CD4-positive, alpha-beta memory T cell (primary cell): ENCODE measurements around the gene MAP7D3. TPM values are rescaled to one million over a fixed set of nuclear protein-coding genes. Genes with fewer than 3 reads are reported as not detected.

Source experiments
- CTCF ChIA-PET: fragments of 350-600 bp; sonication (Branson Sonifier 250); formaldehyde crosslinking; loops from one replicate; lab custom pipeline; 2021; ENCODE audit warnings: inconsistent platforms; ENCODE audit not compliant: partially characterized antibody; lab: Charles Lee
- POLR2A ChIA-PET: fragments of 350-600 bp; sonication (Branson Sonifier 250); formaldehyde crosslinking; loops from one replicate; lab custom pipeline; 2021; ENCODE audit not compliant: partially characterized antibody; lab: Charles Lee
- DNase-seq, 5 donors: peaks; one replicate each; pipeline versions ENCODE4 v3.0.0 to v3.0.0-alpha.2; 2020 to 2022; ENCODE audit warnings: mixed read lengths in 1 of 5
- H3K27ac ChIP-seq: one replicate; pipeline ENCODE4 v1.7.0; 2013; ENCODE audit warnings: low read depth, low read length
- H3K27me3 ChIP-seq: 2 replicates; pipeline ENCODE4 v1.7.0; 2013; ENCODE audit warnings: mild to moderate bottlenecking, low read length, moderate library complexity; ENCODE audit not compliant: insufficient read depth
- H3K36me3 ChIP-seq: 2 replicates; pipeline ENCODE4 v1.7.0; 2013; ENCODE audit warnings: mild to moderate bottlenecking, low read length, moderate library complexity; ENCODE audit not compliant: insufficient read depth
- H3K4me1 ChIP-seq: 2 replicates; pipeline ENCODE4 v1.7.0; 2013; ENCODE audit warnings: mild to moderate bottlenecking, low read length, moderate library complexity; ENCODE audit not compliant: insufficient read depth
- H3K4me3 ChIP-seq, 2 donors: one replicate each; pipeline ENCODE4 v1.7.0; 2013; ENCODE audit warnings: low read length in 2 of 2, mild to moderate bottlenecking in 1 of 2
- H3K9me3 ChIP-seq, 2 donors: one replicate each; pipeline ENCODE4 v1.7.0; 2013; ENCODE audit warnings: low read length in 2 of 2, control low read depth in 1 of 2; ENCODE audit not compliant: control insufficient read depth in 1 of 2
- H3K27ac Mint-ChIP-seq, 7 donors: one replicate each; pipeline ENCODE4 v1.8.0; 2020 to 2021; ENCODE audit warnings: mixed read lengths in 7 of 7, mild to moderate bottlenecking in 6 of 7, inconsistent platforms in 3 of 7, moderate library complexity in 3 of 7
- H3K27me3 Mint-ChIP-seq, 2 donors: one replicate each; pipeline ENCODE4 v1.8.0; 2020 to 2021; ENCODE audit warnings: mixed read lengths in 2 of 2
- H3K36me3 Mint-ChIP-seq, 2 donors: one replicate each; pipeline ENCODE4 v1.8.0; 2020 to 2021; ENCODE audit warnings: mixed read lengths in 2 of 2, inconsistent platforms in 1 of 2, mild to moderate bottlenecking in 1 of 2
- H3K4me1 Mint-ChIP-seq, 4 donors: one replicate each; pipeline ENCODE4 v1.8.0; 2020 to 2021; ENCODE audit warnings: mixed read lengths in 4 of 4, mild to moderate bottlenecking in 1 of 4
- H3K4me3 Mint-ChIP-seq, 8 donors: one replicate each; pipeline ENCODE4 v1.8.0; 2020 to 2021; ENCODE audit warnings: mixed read lengths in 8 of 8, mild to moderate bottlenecking in 7 of 8, moderate library complexity in 6 of 8, inconsistent platforms in 3 of 8
- H3K9me3 Mint-ChIP-seq, 8 donors: one replicate each; pipeline ENCODE4 v1.8.0; 2020 to 2021; ENCODE audit warnings: mixed read lengths in 8 of 8, mild to moderate bottlenecking in 5 of 8, inconsistent platforms in 3 of 8, moderate library complexity in 1 of 8
- intact Hi-C: fragments of 100-400 bp; cut with micrococcal nuclease; formaldehyde crosslinking; loops from one replicate; pipeline ENCODE4 v1.15.1; 2023
- polyA plus RNA-seq, 2 donors: library from polyadenylated mRNA; unstranded; fragments of 300-500 nt; fragmentation: Illumina TruSeq; gene quantifications; one replicate each; pipeline ENCODE4 v1.2.3, GENCODE V29; 2021
- total RNA-seq, 2 experiments: library from RNA; stranded (reverse); gene quantifications; one replicate each; pipeline ENCODE4 v1.2.3, GENCODE V29; 2021

MAP7D3 gene
- total and polyA plus RNA-seq, 4 experiments from 2014 or later = 2.4 to 10.1 (median 8.2) TPM

- H3K4me1 ChIP-seq = peaks cover 47% of the 10 kb centered on the region
- Mint-ChIP-seq H3K4me1 (peaks cover 19 to 70% (median 39%) of the 10 kb centered on the region in 4 donors), H3K4me3 (no peak overlapping the region), H3K27ac (peak overlapping the region in 1 of 7 donors; percentile 31), H3K27me3 (no peaks in the 10 kb centered on the region), H3K36me3 (no peaks in the 10 kb centered on the region), H3K9me3 (no peaks in the 10 kb centered on the region)
- H3K9me3 ChIP-seq = no peaks in the 10 kb centered on the region
- ChIA-PET POLR2A (no interaction called here), CTCF (no interaction called here)
- no peaks in the 10 kb centered on the region for H3K27me3 ChIP-seq
- no peak overlapping the region for H3K4me3 ChIP-seq
- no peaks in the 10 kb centered on the region for H3K36me3 ChIP-seq
- DNase-seq = no peak
- no peak overlapping the region for H3K27ac ChIP-seq
- intact Hi-C loops = no loop called here
Observed at GRCh38 chrX:136194536-136194935, 56.7 kb downstream of the MAP7D3 start.

GRCh38 chrX:136193771-136194170 is 57.4 kb downstream of the MAP7D3 start:
- peaks cover 47% of the 10 kb centered on the region for H3K4me1 ChIP-seq
- H3K27ac ChIP-seq = no peak overlapping the region
- Mint-ChIP-seq H3K36me3 (no peaks in the 10 kb centered on the region), H3K4me3 (peak overlapping the region; percentile 57 to 84 (median 70)), H3K27ac (peak overlapping the region; percentile 31 to 86 (median 53)), H3K9me3 (no peaks in the 10 kb centered on the region), H3K4me1 (peaks cover 19 to 70% (median 39%) of the 10 kb centered on the region in 4 donors), H3K27me3 (no peaks in the 10 kb centered on the region)
- no peaks in the 10 kb centered on the region for H3K27me3 ChIP-seq
- ChIA-PET POLR2A (no interaction called here), CTCF (no interaction called here)
- intact Hi-C loops = no loop called here
- no peak overlapping the region for H3K4me3 ChIP-seq
- H3K9me3 ChIP-seq = no peaks in the 10 kb centered on the region
- H3K36me3 ChIP-seq = no peaks in the 10 kb centered on the region
- peak in 1 of 5 donors; percentile 41 for DNase-seq

GRCh38 chrX:136192839-136193414 is 58.3 kb downstream of the MAP7D3 start:
- intact Hi-C loops = no loop called here
- H3K9me3 Mint-ChIP-seq = no peaks in the 10 kb centered on the region
- ChIA-PET POLR2A (interaction anchor here (1.1 kb wide), 1 partner anchor 10 kb away, joined by 3 read pairs; no protein-coding TSS in a partner anchor), CTCF (no interaction called here)
- H3K4me1 Mint-ChIP-seq = peaks cover 19 to 70% (median 39%) of the 10 kb centered on the region in 4 donors
- H3K27me3 Mint-ChIP-seq = no peaks in the 10 kb centered on the region
- Histone ChIP-seq H3K9me3 (no peaks in the 10 kb centered on the region), H3K4me3 (no peak overlapping the region), H3K27me3 (no peaks in the 10 kb centered on the region), H3K36me3 (no peaks in the 10 kb centered on the region), H3K27ac (no peak overlapping the region), H3K4me1 (peaks cover 47% of the 10 kb centered on the region)
- H3K36me3 Mint-ChIP-seq = no peaks in the 10 kb centered on the region
- H3K27ac Mint-ChIP-seq = peak overlapping the region in 5 of 7 donors; percentile 68 to 88 (median 79)
- H3K4me3 Mint-ChIP-seq = peak overlapping the region in 6 of 8 donors; percentile 64 to 84 (median 76)
- no peak for DNase-seq

- H3K4me1 ChIP-seq = peaks cover 47% of the 10 kb centered on the region
- Mint-ChIP-seq H3K36me3 (no peaks in the 10 kb centered on the region), H3K4me3 (peak overlapping the region in 6 of 8 donors; percentile 24 to 71 (median 60)), H3K27me3 (no peaks in the 10 kb centered on the region), H3K27ac (peak overlapping the region in 5 of 7 donors; percentile 47 to 88 (median 68)), H3K4me1 (peaks cover 19 to 70% (median 39%) of the 10 kb centered on the region in 4 donors), H3K9me3 (no peaks in the 10 kb centered on the region)
- no peaks in the 10 kb centered on the region for H3K9me3 ChIP-seq
- intact Hi-C loops = no loop called here
- ChIA-PET CTCF (no interaction called here), POLR2A (interaction anchor here (1.1 kb wide), 1 partner anchor 11 kb away, joined by 3 read pairs; no protein-coding TSS in a partner anchor)
- no peaks in the 10 kb centered on the region for H3K27me3 ChIP-seq
- H3K36me3 ChIP-seq = no peaks in the 10 kb centered on the region
- no peak overlapping the region for H3K27ac ChIP-seq
- no peak overlapping the region for H3K4me3 ChIP-seq
- DNase-seq = no peak
Observed at GRCh38 chrX:136192135-136192534, 59.1 kb downstream of the MAP7D3 start.

- POLR2A ChIA-PET = no interaction called here
Observed at GRCh38 chrX:136191171-136191570, 60.0 kb downstream of the MAP7D3 start.

GRCh38 chrX:136190038-136190713 is 61.0 kb downstream of the MAP7D3 start:
- H3K36me3 ChIP-seq = no peaks in the 10 kb centered on the region
- no peak for DNase-seq
- no peak overlapping the region for H3K27ac ChIP-seq
- no peak overlapping the region for H3K4me3 ChIP-seq
- peaks cover 42% of the 10 kb centered on the region for H3K4me1 ChIP-seq
- Mint-ChIP-seq H3K4me3 (no peak overlapping the region), H3K27me3 (no peaks in the 10 kb centered on the region), H3K27ac (no peak overlapping the region), H3K9me3 (no peaks in the 10 kb centered on the region), H3K4me1 (peaks cover 19 to 61% (median 32%) of the 10 kb centered on the region in 4 donors), H3K36me3 (no peaks in the 10 kb centered on the region)
- intact Hi-C loops = no loop called here
- no peaks in the 10 kb centered on the region for H3K9me3 ChIP-seq
- POLR2A ChIA-PET = no interaction called here
- no peaks in the 10 kb centered on the region for H3K27me3 ChIP-seq
- CTCF ChIA-PET = interaction anchor here (1.2 kb wide), 1 partner anchor 27 kb away, joined by 3 read pairs; no protein-coding TSS in a partner anchor

More at GRCh38 chrX:136191171-136191570, 60.0 kb downstream of the MAP7D3 start:
- H3K9me3 Mint-ChIP-seq = no peaks in the 10 kb centered on the region
- no peaks in the 10 kb centered on the region for H3K36me3 ChIP-seq
- H3K27ac Mint-ChIP-seq = peak overlapping the region in 6 of 7 donors; percentile 68 to 85 (median 74)
- DNase-seq = no peak
- no peak overlapping the region for H3K27ac ChIP-seq
- CTCF ChIA-PET = interaction anchor here (0.8 to 1.2 kb wide), 2 partner anchors 9 to 28 kb away, joined by 3 read pairs; no protein-coding TSS in a partner anchor
- no peaks in the 10 kb centered on the region for H3K9me3 ChIP-seq
- H3K27me3 ChIP-seq = no peaks in the 10 kb centered on the region
- intact Hi-C loops = no loop called here
- H3K4me3 Mint-ChIP-seq = peak overlapping the region in 1 of 8 donors; percentile 49
- H3K36me3 Mint-ChIP-seq = no peaks in the 10 kb centered on the region
- no peaks in the 10 kb centered on the region for H3K27me3 Mint-ChIP-seq
- peaks cover 43% of the 10 kb centered on the region for H3K4me1 ChIP-seq
- no peak overlapping the region for H3K4me3 ChIP-seq
- peaks cover 19 to 62% (median 36%) of the 10 kb centered on the region in 4 donors for H3K4me1 Mint-ChIP-seq

GRCh38 chrX:136189222-136189621 is 62.0 kb downstream of the MAP7D3 start:
- no peaks in the 10 kb centered on the region for H3K9me3 Mint-ChIP-seq
- ChIA-PET CTCF (interaction anchor here (0.8 kb wide), 1 partner anchor 79 kb away, joined by 3 read pairs; no protein-coding TSS in a partner anchor), POLR2A (no interaction called here)
- no peaks in the 10 kb centered on the region for H3K9me3 ChIP-seq
- H3K27me3 ChIP-seq = no peaks in the 10 kb centered on the region
- no peak overlapping the region for H3K27ac ChIP-seq
- no peak overlapping the region for H3K4me3 Mint-ChIP-seq
- H3K27me3 Mint-ChIP-seq = no peaks in the 10 kb centered on the region
- intact Hi-C loops = no loop called here
- H3K4me3 ChIP-seq = no peak overlapping the region
- H3K4me1 ChIP-seq = peaks cover 36% of the 10 kb centered on the region
- no peak for DNase-seq
- no peaks in the 10 kb centered on the region for H3K36me3 ChIP-seq
- peak overlapping the region in 1 of 7 donors; percentile 61 for H3K27ac Mint-ChIP-seq
- no peaks in the 10 kb centered on the region for H3K36me3 Mint-ChIP-seq
- H3K4me1 Mint-ChIP-seq = peaks cover 19 to 52% (median 32%) of the 10 kb centered on the region in 4 donors
